Testis (tissue), 2 donors: ENCODE measurements around the gene ALG12.

ENCODE experiments used
- POLR2A ChIP-seq: fragments of 450-650 bp; IDR thresholded peaks from one replicate; pipeline ENCODE4 v1.6.1; 2017; ENCODE audit warnings: antibody characterized with exemption, mild to moderate bottlenecking, moderate library complexity
- TF ChIP-seq, protein P1 (sequence below), 3 experiments: fragments of 450-650 bp in 2 of 3; fragments of 200-600 bp in 1 of 3; sonication (generic) in 1 of 3; IDR thresholded peaks; one replicate each; pipeline ENCODE4 v1.5.1; 2016 to 2019; ENCODE audit warnings: antibody characterized with exemption in 3 of 3, mild to moderate bottlenecking in 2 of 3, moderate library complexity in 1 of 3

DNA sequence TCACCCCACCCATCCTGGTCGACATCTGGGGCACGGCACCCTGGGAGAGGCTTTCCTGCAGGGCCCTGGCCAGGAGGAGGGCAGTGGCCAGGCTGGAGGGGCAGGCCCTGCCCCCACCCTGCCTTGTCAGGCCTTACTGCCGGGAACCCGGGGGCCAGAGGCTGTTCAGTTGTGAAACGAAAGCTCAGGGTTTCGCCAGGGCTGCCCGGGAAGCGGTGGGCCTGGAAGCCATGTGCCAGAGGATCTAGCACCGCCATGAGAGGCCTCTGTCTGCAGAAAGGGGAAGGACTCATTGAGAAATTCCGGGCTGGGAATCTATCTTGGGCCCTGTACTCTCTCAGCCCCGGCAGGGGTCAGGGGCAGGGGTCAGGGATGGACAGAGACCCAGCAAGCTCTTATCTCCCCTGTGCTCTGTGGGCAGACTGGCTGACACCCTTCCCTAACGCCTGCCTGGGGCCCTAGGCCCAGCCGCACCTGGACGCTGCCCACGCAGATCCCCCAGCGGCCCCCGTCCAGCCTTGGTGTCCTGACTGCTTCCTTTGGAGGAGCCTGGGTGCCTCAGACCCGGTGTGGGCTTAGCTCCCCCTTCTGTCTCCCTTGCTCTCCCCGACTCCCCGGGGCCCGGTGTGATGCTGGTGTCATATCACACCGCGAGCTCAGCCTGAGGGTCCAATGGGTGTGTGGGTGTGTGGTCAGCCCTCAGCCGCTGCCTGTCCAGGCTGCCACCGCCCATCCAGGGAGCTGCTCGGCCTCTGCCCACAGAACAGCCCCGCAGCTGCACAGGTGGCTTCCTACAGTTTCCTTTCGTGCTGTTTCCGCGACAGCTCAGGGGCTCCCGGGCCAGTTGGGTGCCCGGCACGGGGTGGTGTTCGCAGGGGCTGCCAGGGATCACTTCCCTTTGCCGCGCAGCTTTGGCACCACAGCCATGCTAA lies 48.8 kb upstream of the ALG12 start:
- TF ChIP-seq, protein P1, sequence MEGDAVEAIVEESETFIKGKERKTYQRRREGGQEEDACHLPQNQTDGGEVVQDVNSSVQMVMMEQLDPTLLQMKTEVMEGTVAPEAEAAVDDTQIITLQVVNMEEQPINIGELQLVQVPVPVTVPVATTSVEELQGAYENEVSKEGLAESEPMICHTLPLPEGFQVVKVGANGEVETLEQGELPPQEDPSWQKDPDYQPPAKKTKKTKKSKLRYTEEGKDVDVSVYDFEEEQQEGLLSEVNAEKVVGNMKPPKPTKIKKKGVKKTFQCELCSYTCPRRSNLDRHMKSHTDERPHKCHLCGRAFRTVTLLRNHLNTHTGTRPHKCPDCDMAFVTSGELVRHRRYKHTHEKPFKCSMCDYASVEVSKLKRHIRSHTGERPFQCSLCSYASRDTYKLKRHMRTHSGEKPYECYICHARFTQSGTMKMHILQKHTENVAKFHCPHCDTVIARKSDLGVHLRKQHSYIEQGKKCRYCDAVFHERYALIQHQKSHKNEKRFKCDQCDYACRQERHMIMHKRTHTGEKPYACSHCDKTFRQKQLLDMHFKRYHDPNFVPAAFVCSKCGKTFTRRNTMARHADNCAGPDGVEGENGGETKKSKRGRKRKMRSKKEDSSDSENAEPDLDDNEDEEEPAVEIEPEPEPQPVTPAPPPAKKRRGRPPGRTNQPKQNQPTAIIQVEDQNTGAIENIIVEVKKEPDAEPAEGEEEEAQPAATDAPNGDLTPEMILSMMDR (IDR thresholded peaks at IDR 0.05) = no peak
- TF ChIP-seq POLR2A = no peak
